GM13977 (cell line): ENCODE data around the gene CRHR1.

Experiments used
- DNase-seq: peaks from one replicate; pipeline ENCODE4 v3.0.0; 2012; ENCODE audit warnings: low spot score
- in situ Hi-C: fragments of 300-500 bp; cut with MboI; formaldehyde crosslinking; loops from one replicate; pipeline ENCODE4 v1.12.0; 2022; ENCODE audit warnings: low sequenced_read_pairs, low pct_unique_long_range_greater_than_20kb, mixed read lengths, inconsistent platforms; ENCODE audit not compliant: unreplicated experiment
- TF ChIP-seq, protein P1 (sequence below): IDR thresholded peaks from 2 replicates; pipeline ENCODE4 v1.5.1; 2012; ENCODE audit warnings: mild to moderate bottlenecking, control low read depth; ENCODE audit not compliant: insufficient read depth; ENCODE audit errors: extremely low read depth, missing control alignments

CRHR1 gene

DNA sequence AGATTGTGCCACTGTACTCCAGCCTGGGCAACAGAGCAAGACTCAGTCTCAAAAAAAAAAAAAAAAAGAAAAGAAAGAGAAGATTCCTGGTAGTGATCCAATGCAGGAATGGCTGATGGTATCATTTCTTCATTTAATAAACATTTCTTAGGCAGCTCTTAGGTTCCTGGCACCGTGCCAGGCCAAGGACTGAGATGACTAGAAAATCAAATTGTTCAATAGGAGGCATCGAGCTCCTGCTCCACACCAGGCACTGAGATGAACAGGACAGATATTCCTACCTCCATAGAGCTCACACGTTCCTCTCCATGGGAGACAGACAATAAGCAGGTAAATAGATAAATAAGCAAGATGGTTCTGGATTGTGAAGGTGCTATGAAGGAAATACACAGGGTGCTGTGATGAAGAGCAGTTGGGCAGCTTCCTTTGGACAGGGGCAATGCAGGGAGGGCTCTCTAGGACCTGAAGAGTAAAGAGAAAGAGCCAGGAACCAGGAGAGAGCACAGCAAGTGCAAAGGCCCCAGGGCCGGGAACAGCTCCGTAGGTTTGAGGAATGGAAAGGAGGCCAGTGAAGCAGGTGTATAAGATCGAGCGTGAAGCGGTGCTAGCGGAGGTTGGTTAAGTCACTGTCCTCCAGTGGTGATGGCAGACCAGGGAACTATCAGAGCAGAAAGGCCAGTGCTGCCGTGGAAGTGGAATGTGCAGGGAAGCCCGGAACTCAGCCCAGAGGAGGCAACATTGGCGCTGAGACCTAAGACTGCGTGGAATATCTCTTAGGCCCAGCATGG, 26.5 kb upstream of the CRHR1 start:
- TF ChIP-seq, protein P1, sequence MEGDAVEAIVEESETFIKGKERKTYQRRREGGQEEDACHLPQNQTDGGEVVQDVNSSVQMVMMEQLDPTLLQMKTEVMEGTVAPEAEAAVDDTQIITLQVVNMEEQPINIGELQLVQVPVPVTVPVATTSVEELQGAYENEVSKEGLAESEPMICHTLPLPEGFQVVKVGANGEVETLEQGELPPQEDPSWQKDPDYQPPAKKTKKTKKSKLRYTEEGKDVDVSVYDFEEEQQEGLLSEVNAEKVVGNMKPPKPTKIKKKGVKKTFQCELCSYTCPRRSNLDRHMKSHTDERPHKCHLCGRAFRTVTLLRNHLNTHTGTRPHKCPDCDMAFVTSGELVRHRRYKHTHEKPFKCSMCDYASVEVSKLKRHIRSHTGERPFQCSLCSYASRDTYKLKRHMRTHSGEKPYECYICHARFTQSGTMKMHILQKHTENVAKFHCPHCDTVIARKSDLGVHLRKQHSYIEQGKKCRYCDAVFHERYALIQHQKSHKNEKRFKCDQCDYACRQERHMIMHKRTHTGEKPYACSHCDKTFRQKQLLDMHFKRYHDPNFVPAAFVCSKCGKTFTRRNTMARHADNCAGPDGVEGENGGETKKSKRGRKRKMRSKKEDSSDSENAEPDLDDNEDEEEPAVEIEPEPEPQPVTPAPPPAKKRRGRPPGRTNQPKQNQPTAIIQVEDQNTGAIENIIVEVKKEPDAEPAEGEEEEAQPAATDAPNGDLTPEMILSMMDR, result no peak
- in situ Hi-C loops, result no loop called here
- DNase-seq, result no peak

DNA sequence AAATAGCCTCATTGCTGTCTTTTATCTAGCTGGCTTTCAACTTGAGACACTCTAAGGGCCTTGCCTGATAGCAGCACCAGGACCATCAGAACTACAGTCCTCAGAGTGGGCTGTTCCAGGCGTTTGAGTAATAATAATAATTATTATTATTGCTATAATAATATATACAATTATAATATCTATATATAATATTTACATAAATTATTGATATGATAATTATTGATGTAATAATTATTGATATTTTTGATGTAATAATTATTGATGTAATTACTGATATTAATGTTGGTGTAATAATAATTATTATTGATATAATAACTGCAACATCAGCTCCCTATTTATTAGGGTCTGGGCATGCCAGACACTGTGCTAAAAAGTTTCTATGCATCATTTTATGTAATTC, 25.6 kb upstream of the CRHR1 start:
- TF ChIP-seq, protein P1, result no peak
- DNase-seq, result no peak
- in situ Hi-C loops, result no loop called here

DNA sequence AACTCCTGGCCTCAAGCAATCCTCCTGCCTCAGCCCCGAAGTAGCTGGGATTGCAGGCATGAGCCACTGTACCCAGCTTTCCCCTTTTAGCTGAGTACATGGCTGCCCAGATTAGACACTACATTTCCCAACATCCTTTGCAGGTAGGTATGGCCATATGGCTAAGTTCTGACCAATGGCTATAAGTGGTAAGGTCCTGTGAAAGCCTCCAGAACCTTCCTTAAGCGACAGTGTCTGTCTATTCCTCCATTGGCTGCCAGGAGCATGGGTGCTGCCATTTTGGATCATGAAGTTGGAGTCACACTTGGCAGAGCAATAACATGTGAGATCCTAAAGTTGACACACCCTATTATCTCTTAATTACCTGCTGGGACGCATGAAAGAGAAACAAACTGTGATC, 24.4 kb upstream of the CRHR1 start:
- TF ChIP-seq, protein P1, result no peak
- peak; percentile 38 for DNase-seq
- in situ Hi-C loops, result no loop called here

DNA sequence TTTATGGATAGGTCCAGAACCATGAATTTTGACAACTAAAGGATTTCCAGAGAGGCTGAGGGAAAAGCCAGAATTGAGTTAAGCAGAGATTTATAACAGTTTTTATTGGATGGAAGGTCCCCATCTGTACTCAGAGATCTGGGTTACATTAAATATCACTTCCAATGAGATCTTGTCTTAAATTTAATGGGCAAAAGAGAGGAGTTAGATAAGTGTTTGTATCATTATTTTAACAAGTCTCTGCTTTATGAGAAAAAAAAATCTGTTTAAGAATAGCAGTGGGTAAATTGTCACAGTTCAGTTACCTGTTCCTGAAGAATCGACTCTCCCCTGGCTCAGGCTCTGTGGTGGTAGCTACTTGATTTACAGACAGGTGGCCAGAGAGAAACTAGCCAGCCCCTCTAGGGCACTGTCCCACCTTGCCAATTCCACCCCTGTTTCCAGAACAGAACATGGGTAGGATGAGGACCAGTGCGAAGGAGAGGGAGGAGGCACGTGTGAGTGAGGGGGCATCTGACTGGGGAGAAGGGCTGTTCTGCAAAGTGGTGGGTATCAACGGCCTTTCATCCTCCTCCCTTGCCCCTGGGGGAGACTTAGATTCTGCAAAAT, 22.1 kb upstream of the CRHR1 start:
- no peak for DNase-seq
- TF ChIP-seq, protein P1, result no peak
- in situ Hi-C loops, result no loop called here

DNA sequence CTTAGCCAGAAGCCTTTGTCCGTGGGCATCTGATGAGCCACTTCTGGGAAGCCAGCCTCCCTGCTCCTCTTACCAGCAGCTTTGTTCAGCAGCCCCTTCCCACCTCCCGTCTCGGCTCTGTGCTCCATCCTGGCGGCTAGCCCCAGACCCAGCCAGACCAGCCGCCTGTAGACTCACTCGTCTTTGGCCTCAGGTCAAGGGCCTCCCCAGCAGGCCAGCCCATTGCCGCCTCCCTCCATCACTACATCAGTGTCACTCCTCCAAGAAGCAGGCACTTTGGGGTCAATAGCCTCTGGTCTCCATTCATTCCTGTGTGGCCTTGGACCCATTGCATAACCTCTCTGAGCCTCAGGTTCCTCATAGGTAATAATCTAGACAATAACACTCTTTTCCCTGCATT, 20.9 kb upstream of the CRHR1 start:
- TF ChIP-seq, protein P1, result no peak
- in situ Hi-C loops, result no loop called here
- DNase-seq, result no peak

DNA sequence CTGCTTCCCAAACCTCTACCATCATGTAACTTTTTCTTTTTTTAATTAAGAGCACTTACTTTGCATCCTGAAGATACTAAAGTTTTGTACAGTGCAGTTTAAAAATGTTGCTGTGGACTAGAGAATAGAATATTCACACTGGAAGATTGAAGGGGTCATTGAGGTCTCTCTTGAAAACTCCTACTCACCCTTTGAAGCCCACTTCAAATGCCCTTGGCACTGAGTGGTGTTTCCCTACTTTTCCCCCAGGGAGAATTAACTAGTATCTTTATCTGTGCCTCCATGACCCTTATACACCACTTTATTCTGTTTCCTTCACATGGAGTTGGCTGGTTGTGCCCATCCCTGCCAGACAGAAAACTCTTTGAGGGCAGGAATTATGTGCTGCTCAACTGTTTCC, 19.6 kb upstream of the CRHR1 start:
- in situ Hi-C loops, result no loop called here
- TF ChIP-seq, protein P1, result no peak
- DNase-seq, result no peak
